HG03108 (cell line): ENCODE measurements around the gene ARMH2.
"Not testable (repeated sequence)": the region's sequence is repeated elsewhere in the genome, so short reads cannot be mapped to it uniquely, and the experiment has no call there.

Experiments used
- ATAC-seq: cut with Tn5 transposase; IDR thresholded peaks from one replicate; pipeline ENCODE4 v1.9.1; 2021; ENCODE audit warnings: moderate library complexity; ENCODE audit not compliant: unreplicated experiment

ARMH2 gene

GRCh38 chr6:24765968-24766367 is 32.7 kb downstream of the ARMH2 start:
- not testable (repeated sequence) for ATAC-seq

- ATAC-seq = not testable (repeated sequence)
Measured at GRCh38 chr6:24764833-24765828, 33.6 kb downstream of the ARMH2 start.

- ATAC-seq = no peak
Measured at GRCh38 chr6:24763578-24763977, 35.1 kb downstream of the ARMH2 start.

GRCh38 chr6:24761851-24762250 is 36.9 kb downstream of the ARMH2 start:
- ATAC-seq = no peak

- ATAC-seq = no peak
Measured at GRCh38 chr6:24761193-24761835, 37.4 kb downstream of the ARMH2 start.

GRCh38 chr6:24760210-24760609 is 38.5 kb downstream of the ARMH2 start:
- ATAC-seq = no peak

- ATAC-seq = no peak
Measured at GRCh38 chr6:24759718-24760117, 39.0 kb downstream of the ARMH2 start.

- ATAC-seq = no peak
Measured at GRCh38 chr6:24757611-24758010, 41.1 kb downstream of the ARMH2 start.

GRCh38 chr6:24755279-24755678 is 43.4 kb downstream of the ARMH2 start:
- no peak for ATAC-seq

GRCh38 chr6:24754378-24754777 is 44.3 kb downstream of the ARMH2 start:
- ATAC-seq = not testable (repeated sequence)

GRCh38 chr6:24753545-24753944 is 45.2 kb downstream of the ARMH2 start:
- ATAC-seq = no peak

- no peak for ATAC-seq
Measured at GRCh38 chr6:24752917-24753492, 45.7 kb downstream of the ARMH2 start.

- no peak for ATAC-seq
Measured at GRCh38 chr6:24752503-24752902, 46.2 kb downstream of the ARMH2 start.

GRCh38 chr6:24750878-24751277 is 47.8 kb downstream of the ARMH2 start:
- not testable (repeated sequence) for ATAC-seq

GRCh38 chr6:24749297-24749696 is 49.4 kb downstream of the ARMH2 start:
- ATAC-seq = no peak
